Endothelial cell of umbilical vein (primary cell): Measurements from ENCODE around the gene CUL7.

Experiments used
- CTCF ChIP-seq, 2 donors: IDR thresholded peaks; 1 replicate in 1 of 2; 2 replicates in 1 of 2; pipeline ENCODE4 v1.5.1; 2011; ENCODE audit warnings: low read length in 2 of 2, mild to moderate bottlenecking in 2 of 2, moderate library complexity in 2 of 2, control low read depth in 1 of 2, inconsistent platforms in 1 of 2, low read depth in 1 of 2; ENCODE audit not compliant: insufficient read depth in 1 of 2; ENCODE audit errors: extremely low read depth in 1 of 2
- EZH2 ChIP-seq: IDR thresholded peaks from 2 replicates; pipeline ENCODE4 v1.6.1; 2012; ENCODE audit warnings: borderline replicate concordance, low read depth, mild to moderate bottlenecking, moderate library complexity, low read length, inconsistent platforms; ENCODE audit not compliant: severe bottlenecking
- FOS ChIP-seq: IDR thresholded peaks from 2 replicates; pipeline ENCODE4 v1.6.1; 2011; ENCODE audit warnings: mild to moderate bottlenecking, low read length, moderate library complexity, borderline replicate concordance; ENCODE audit not compliant: insufficient read depth
- GATA2 ChIP-seq: IDR thresholded peaks from 2 replicates; pipeline ENCODE4 v1.7.0; 2011; ENCODE audit warnings: low read depth, mild to moderate bottlenecking, moderate library complexity, mixed read lengths, low read length; ENCODE audit not compliant: insufficient read length, insufficient read depth
- JUN ChIP-seq: IDR thresholded peaks from 2 replicates; pipeline ENCODE4 v1.6.1; 2011; ENCODE audit warnings: borderline replicate concordance, low read depth; ENCODE audit not compliant: insufficient read length, insufficient read depth
- MAX ChIP-seq: IDR thresholded peaks from 2 replicates; pipeline ENCODE4 v1.6.1; 2011; ENCODE audit not compliant: insufficient read depth, insufficient read length
- MYC ChIP-seq: IDR thresholded peaks from one replicate; pipeline ENCODE4 v1.6.1; 2011; ENCODE audit warnings: mild to moderate bottlenecking, low read depth, low read length
- POLR2A ChIP-seq: IDR thresholded peaks from 2 replicates; pipeline ENCODE4 v1.6.1; 2012; ENCODE audit warnings: low read depth, mild to moderate bottlenecking, control low read depth, low read length
- POLR2AphosphoS5 ChIP-seq: IDR thresholded peaks from 2 replicates; pipeline ENCODE4 v1.6.1; 2012; ENCODE audit warnings: low read depth, mild to moderate bottlenecking, control low read depth, low read length, moderate library complexity; ENCODE audit not compliant: insufficient read depth

- TF ChIP-seq CTCF (IDR thresholded peaks at IDR 0.05; ENCODE audit: extremely low read depth in 1 of 2, insufficient read depth in 1 of 2, low read depth in 1 of 2, low read length in 2 of 2) (no peak), EZH2 (no peak), JUN (no peak), POLR2AphosphoS5 (no peak), MYC (no peak), MAX (no peak), POLR2A (no peak), FOS (no peak), GATA2 (no peak)
These were observed 36.9 kb upstream of the CUL7 start for GRCh38 chr6:43090559-43090956.
